Heart right ventricle (tissue), 16 donors: ENCODE results near the gene ITGA8. TPM values are rescaled to one million over a fixed set of nuclear protein-coding genes. Genes with fewer than 3 reads are reported as not detected.

Source experiments
- ATAC-seq, 8 donors: fragments of 200-7000 bp; cut with Tn5 transposase; one replicate each; pipeline ENCODE4 v1.9.1; 2020; ENCODE audit warnings: mild to moderate bottlenecking in 8 of 8, moderate library complexity in 8 of 8, moderate number of reproducible peaks in 1 of 8
- DNase-seq, 2 donors: peaks; one replicate each; pipeline ENCODE4 v3.0.0-alpha.2; 2020
- H3K27ac ChIP-seq, 10 donors: fragments of 200-600 bp; sonication (generic) in 2 of 10; one replicate each; pipeline versions ENCODE4 v1.5.0 to v1.8.0; 2020 to 2022; ENCODE audit warnings: mild to moderate bottlenecking in 3 of 10
- H3K27me3 ChIP-seq, 7 donors: fragments of 200-600 bp; one replicate each; pipeline ENCODE4 v1.8.0; 2021 to 2022; ENCODE audit warnings: mild to moderate bottlenecking in 2 of 7
- H3K36me3 ChIP-seq, 9 donors: fragments of 200-600 bp; sonication (generic) in 1 of 9; one replicate each; pipeline versions ENCODE4 v1.5.0 to v1.8.0; 2020 to 2022; ENCODE audit warnings: mild to moderate bottlenecking in 2 of 9
- H3K4me1 ChIP-seq, 9 donors: fragments of 200-600 bp; sonication (generic) in 1 of 9; one replicate each; pipeline versions ENCODE4 v1.5.0 to v1.8.0; 2020 to 2022; ENCODE audit warnings: mild to moderate bottlenecking in 4 of 9
- H3K4me3 ChIP-seq, 10 donors: fragments of 200-600 bp; sonication (generic) in 2 of 10; one replicate each; pipeline versions ENCODE4 v1.5.0 to v1.8.0; 2020 to 2022; ENCODE audit warnings: mild to moderate bottlenecking in 7 of 10, moderate library complexity in 2 of 10
- H3K9me3 ChIP-seq, 11 donors: fragments of 200-600 bp in 10 of 11; sonication (generic) in 2 of 11; one replicate each; pipeline versions ENCODE4 v1.5.0 to v1.8.0; 2013 to 2022; ENCODE audit warnings: mild to moderate bottlenecking in 2 of 11, control low read depth in 1 of 11, moderate library complexity in 1 of 11
- CTCF ChIP-seq, 9 donors: fragments of 200-600 bp; sonication (generic) in 2 of 9; IDR thresholded peaks; one replicate each; pipeline versions ENCODE4 v1.5.0 to v1.8.0; 2021 to 2022; ENCODE audit warnings: antibody characterized with exemption in 9 of 9, mild to moderate bottlenecking in 5 of 9, moderate library complexity in 1 of 9
- WGBS, 2 donors: extraction: QIAGEN DNeasy Blood & Tissue Kit; methylation state at CpG; one replicate each; pipeline ENCODE4 v1.1.7; 2013; ENCODE audit warnings: inconsistent platforms in 1 of 2; 5-methylcytosine and 5-hydroxymethylcytosine counted together
- intact Hi-C, 10 donors: fragments of 100-400 bp; cut with DNase I; formaldehyde crosslinking; loops; one replicate each; pipeline versions ENCODE4 v1.11.1 to v1.14.2; 2022
- polyA plus RNA-seq, 2 donors: library from polyadenylated mRNA; stranded (reverse); fragments of 200-250 nt; gene quantifications; one replicate each; pipeline ENCODE4 v1.2.3, GENCODE V29; 2013
- total RNA-seq, 10 donors: library from RNA; stranded (reverse); fragmentation: NEBNext Ultra II Directional in 3 of 10; extraction: Animal tissue kit (Norgen Biotek cat#: 25700) in 3 of 10; gene quantifications; one replicate each; pipeline versions ENCODE4 v1.2.1 to v1.2.4, GENCODE V29; 2021 to 2023
- donor health status: Arrhythmogenic right ventricular cardiomyopathy.
- donor health status: ischemic (EF 13 %, LVEDD 7.1; RV severe dilation, severe dysfunction).
- donor health status: healthy with polysubstance abuse.
- donor health status: DM: no; HTN: yes; CAD: no.
- donor health status: DM: no; HTN: no; CAD: no.
- donor health status: ischemic (EF 25% LVEDD 6.9; RV normal size, moderate dysfunction).
- donor health status: ischemic (EF 25% LVEDD 5.7; RV mildly dilated, moderate dysfunction).
- donor health status: healthy.
- donor health status: DM: yes; HTN: yes; CAD: no.
- donor health status: Ischemic cardiomyopathy.
- donor health status: ischemic (EF 35%, LVEDD 5.7; RV mildly dilated, moderate dysfunction).
- donor health status: nonischemic (EF 11% LVEDD 7.7; RV severe dilation, severe dysfunction).
- donor health status: DM: yes; HTN: yes; CAD: no.
- donor health status: PGD.
- donor health status: ischemic (EF 29% LVEDD 5.4; RV normal size, mild dysfunction).
- donor health status: nonischemic (EF 23%, LVEDD 6.1; RV moderate dilation, normal function).

ITGA8 gene
- total and polyA plus RNA-seq, 12 donors, result 0.62 to 4.2 (median 2.1) TPM

- H3K4me3 ChIP-seq, result no peak overlapping the region
- no peak for TF ChIP-seq CTCF (IDR thresholded peaks at IDR 0.05)
- intact Hi-C loops, result no loop called here
- H3K27ac ChIP-seq, result no peak overlapping the region
- H3K9me3 ChIP-seq, result no peaks in the 10 kb centered on the region
- H3K27me3 ChIP-seq, result no peaks in the 10 kb centered on the region
- no peaks in the 10 kb centered on the region for H3K36me3 ChIP-seq
- no peak for DNase-seq
- peaks cover 0 to 20% (median 0%) of the 10 kb centered on the region in 9 donors for H3K4me1 ChIP-seq
- no peak for ATAC-seq
- WGBS, 2 donors, result 87 to 88% methylated on average over 2 of the region's 2 CpGs
These were observed 110.5 kb downstream of the ITGA8 start for GRCh38 chr10:15609246-15609645.

DNA sequence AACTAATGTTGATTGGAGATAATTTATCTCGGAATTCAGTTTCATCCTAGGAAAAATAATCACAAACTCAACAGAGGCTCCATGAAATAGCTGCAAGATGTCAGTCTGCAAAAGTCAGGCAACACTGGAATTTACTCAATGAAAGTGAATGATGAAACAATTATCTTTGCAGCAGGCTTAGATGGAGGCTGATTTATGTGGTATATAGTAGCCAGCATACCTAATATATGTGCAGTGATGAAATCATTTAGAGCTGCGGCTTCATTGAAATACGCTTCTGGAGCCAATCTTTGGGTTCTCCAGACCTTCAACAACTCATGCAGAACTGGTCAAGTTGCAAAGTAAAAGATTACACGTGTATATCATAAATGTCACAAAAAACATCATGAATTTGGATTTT is 113.3 kb downstream of the ITGA8 start:
- H3K4me3 ChIP-seq, result peak overlapping the region in 1 of 10 donors; percentile 12
- DNase-seq (no peak), ATAC-seq (no peak)
- TF ChIP-seq CTCF (IDR thresholded peaks at IDR 0.05), result no peak
- H3K4me1 ChIP-seq, result peaks cover 0 to 43% (median 0%) of the 10 kb centered on the region in 9 donors
- 82 to 84% methylated on average over 4 of the region's 4 CpGs for WGBS, 2 donors
- H3K27ac ChIP-seq, result peak overlapping the region in 5 of 10 donors; percentile 9 to 59 (median 50)
- no peaks in the 10 kb centered on the region for H3K27me3 ChIP-seq
- H3K9me3 ChIP-seq, result no peaks in the 10 kb centered on the region
- intact Hi-C loops, result no loop called here
- H3K36me3 ChIP-seq, result no peaks in the 10 kb centered on the region

GRCh38 chr10:15605740-15606369 is 113.9 kb downstream of the ITGA8 start:
- no peak for TF ChIP-seq CTCF (IDR thresholded peaks at IDR 0.05)
- Histone ChIP-seq H3K27ac (peak overlapping the region in 7 of 10 donors; percentile 2 to 59 (median 41)), H3K9me3 (no peaks in the 10 kb centered on the region), H3K4me1 (peaks cover 0 to 43% (median 0%) of the 10 kb centered on the region in 9 donors), H3K36me3 (no peaks in the 10 kb centered on the region), H3K27me3 (no peaks in the 10 kb centered on the region), H3K4me3 (peak overlapping the region in 1 of 10 donors; percentile 12)
- intact Hi-C loops, result no loop called here
- WGBS, 2 donors, result 65 to 67% methylated on average over 6 of the region's 6 CpGs
- peak in 7 of 8 donors; percentile 52 to 88 (median 65) for ATAC-seq
- DNase-seq, result no peak

DNA sequence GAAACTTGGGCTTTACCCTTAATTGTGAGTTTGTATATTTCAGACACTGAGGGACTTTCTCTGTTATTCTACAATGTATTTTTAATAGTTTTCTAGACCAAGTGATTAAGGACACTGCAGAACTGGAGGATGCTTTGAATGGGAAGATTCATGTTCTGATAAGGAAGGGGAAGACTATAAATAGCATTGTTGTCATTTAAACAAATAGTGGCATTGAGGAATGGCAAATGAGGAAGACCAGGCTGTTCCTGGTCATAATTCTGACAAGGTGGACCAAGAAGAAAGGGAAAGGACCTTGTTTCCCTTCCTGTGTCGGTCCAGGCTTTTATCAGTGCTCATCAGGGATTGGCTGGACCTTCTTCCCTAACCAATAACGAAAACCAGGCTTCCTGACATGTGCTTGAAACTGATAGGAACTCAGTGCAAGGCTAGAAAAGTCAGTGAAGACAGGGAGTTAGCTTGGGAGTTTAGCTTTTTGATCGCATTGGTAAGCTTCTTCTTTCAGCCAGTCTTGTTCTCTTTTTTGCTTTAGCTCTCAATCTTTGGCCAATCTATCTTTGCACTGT is 116.2 kb downstream of the ITGA8 start:
- 27 to 30% methylated on average over 3 of the region's 3 CpGs for WGBS, 2 donors
- DNase-seq (no peak), ATAC-seq (peak in 3 of 8 donors; percentile 12 to 63 (median 50))
- Histone ChIP-seq H3K27ac (peak overlapping the region in 3 of 10 donors; percentile 13 to 55 (median 38)), H3K4me3 (no peak overlapping the region), H3K9me3 (no peaks in the 10 kb centered on the region), H3K4me1 (peaks cover 0 to 43% (median 0%) of the 10 kb centered on the region in 9 donors), H3K27me3 (no peaks in the 10 kb centered on the region), H3K36me3 (no peaks in the 10 kb centered on the region)
- intact Hi-C loops, result loop anchor here in 1 of 10 donors (2.0 kb wide), 1 partner anchor 27 kb away; no protein-coding TSS in a partner anchor
- no peak for TF ChIP-seq CTCF (IDR thresholded peaks at IDR 0.05)
